ENCODE measurements around the gene MMD. TPM values are rescaled to one million over a fixed set of nuclear protein-coding genes. Genes with fewer than 3 reads are reported as not detected.

MMD gene
- total and polyA plus RNA-seq, 2 donors from 2014 or later, result 6.4 to 9.9 TPM

- intact Hi-C loops (cut with DNase I), result no loop called here
- no peak overlapping the region for H3K9ac ChIP-seq (ENCODE audit: low read length in 3 of 3)
- no peak for DNase-seq
- H3K36me3 ChIP-seq (ENCODE audit: control insufficient read depth in 2 of 3, insufficient read depth in 3 of 3, low read length in 3 of 3), result no peaks in the 10 kb centered on the region
- no peak for FAIRE-seq
- no peak overlapping the region for H3K27ac ChIP-seq (ENCODE audit: low read depth in 2 of 2, low read length in 2 of 2)
- peaks cover 0 to 2% (median 0%) of the 10 kb centered on the region in 3 donors for H3K4me1 ChIP-seq (ENCODE audit: control insufficient read depth in 2 of 3, insufficient read depth in 2 of 3, low read depth in 1 of 3, low read length in 3 of 3)
- no peaks in the 10 kb centered on the region for H3K27me3 ChIP-seq (ENCODE audit: control insufficient read depth, insufficient read depth, low read length)
- H3K4me3 ChIP-seq (ENCODE audit: low read length in 3 of 3), result no peak overlapping the region
- no peaks in the 10 kb centered on the region for H3K9me3 ChIP-seq (ENCODE audit: control insufficient read depth in 2 of 3, insufficient read depth in 1 of 3, low read length in 3 of 3)
- TF ChIP-seq, protein P1, sequence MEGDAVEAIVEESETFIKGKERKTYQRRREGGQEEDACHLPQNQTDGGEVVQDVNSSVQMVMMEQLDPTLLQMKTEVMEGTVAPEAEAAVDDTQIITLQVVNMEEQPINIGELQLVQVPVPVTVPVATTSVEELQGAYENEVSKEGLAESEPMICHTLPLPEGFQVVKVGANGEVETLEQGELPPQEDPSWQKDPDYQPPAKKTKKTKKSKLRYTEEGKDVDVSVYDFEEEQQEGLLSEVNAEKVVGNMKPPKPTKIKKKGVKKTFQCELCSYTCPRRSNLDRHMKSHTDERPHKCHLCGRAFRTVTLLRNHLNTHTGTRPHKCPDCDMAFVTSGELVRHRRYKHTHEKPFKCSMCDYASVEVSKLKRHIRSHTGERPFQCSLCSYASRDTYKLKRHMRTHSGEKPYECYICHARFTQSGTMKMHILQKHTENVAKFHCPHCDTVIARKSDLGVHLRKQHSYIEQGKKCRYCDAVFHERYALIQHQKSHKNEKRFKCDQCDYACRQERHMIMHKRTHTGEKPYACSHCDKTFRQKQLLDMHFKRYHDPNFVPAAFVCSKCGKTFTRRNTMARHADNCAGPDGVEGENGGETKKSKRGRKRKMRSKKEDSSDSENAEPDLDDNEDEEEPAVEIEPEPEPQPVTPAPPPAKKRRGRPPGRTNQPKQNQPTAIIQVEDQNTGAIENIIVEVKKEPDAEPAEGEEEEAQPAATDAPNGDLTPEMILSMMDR (IDR thresholded peaks at IDR 0.05; ENCODE audit: borderline replicate concordance, extremely low read depth, insufficient read depth), result no peak
Observed at GRCh38 chr17:55381017-55381770, 40.4 kb downstream of the MMD start.

GRCh38 chr17:55377671-55378275 lies 43.9 kb downstream of the MMD start:
- H3K27me3 ChIP-seq (ENCODE audit: control insufficient read depth, insufficient read depth, low read length), result no peaks in the 10 kb centered on the region
- FAIRE-seq (no peak), DNase-seq (no peak)
- H3K4me1 ChIP-seq (ENCODE audit: control insufficient read depth in 2 of 3, insufficient read depth in 2 of 3, low read depth in 1 of 3, low read length in 3 of 3), result no peaks in the 10 kb centered on the region
- H3K9ac ChIP-seq (ENCODE audit: low read length in 3 of 3), result no peak overlapping the region
- no peaks in the 10 kb centered on the region for H3K9me3 ChIP-seq (ENCODE audit: control insufficient read depth in 2 of 3, insufficient read depth in 1 of 3, low read length in 3 of 3)
- H3K27ac ChIP-seq (ENCODE audit: low read depth in 2 of 2, low read length in 2 of 2), result no peak overlapping the region
- TF ChIP-seq, protein P1 (IDR thresholded peaks at IDR 0.05; ENCODE audit: borderline replicate concordance, extremely low read depth, insufficient read depth), result no peak
- no peak overlapping the region for H3K4me3 ChIP-seq (ENCODE audit: low read length in 3 of 3)
- no peaks in the 10 kb centered on the region for H3K36me3 ChIP-seq (ENCODE audit: control insufficient read depth in 2 of 3, insufficient read depth in 3 of 3, low read length in 3 of 3)
- intact Hi-C loops (cut with DNase I), result no loop called here

DNA sequence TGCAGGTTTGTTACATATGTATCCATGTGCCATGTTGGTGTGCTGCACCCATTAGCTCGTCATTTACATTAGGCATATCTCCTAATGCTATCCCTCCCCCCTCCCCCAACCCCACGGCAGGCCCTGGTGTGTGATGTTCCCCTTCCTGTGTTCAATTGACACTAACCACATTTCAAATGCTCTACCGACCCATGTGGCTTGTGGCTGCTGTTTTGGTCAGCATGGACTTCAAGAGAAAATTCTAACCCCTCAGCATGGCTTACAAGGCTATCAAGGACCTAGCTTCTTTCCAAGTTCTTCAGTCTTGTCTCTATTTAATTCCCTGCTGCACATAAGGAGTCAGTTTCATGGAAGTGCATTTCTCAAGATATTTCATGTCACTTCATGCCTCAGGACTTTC lies 52.9 kb downstream of the MMD start:
- DNase-seq, result no peak
- no peaks in the 10 kb centered on the region for H3K36me3 ChIP-seq (ENCODE audit: control insufficient read depth in 2 of 3, insufficient read depth in 3 of 3, low read length in 3 of 3)

More for the DNA sequence above, 52.9 kb downstream of the MMD start:
- FAIRE-seq, result no peak
- intact Hi-C loops (cut with DNase I), result no loop called here
- no peak overlapping the region for H3K4me3 ChIP-seq (ENCODE audit: low read length in 3 of 3)
- H3K9ac ChIP-seq (ENCODE audit: low read length in 3 of 3), result no peak overlapping the region
- H3K4me1 ChIP-seq (ENCODE audit: control insufficient read depth in 2 of 3, insufficient read depth in 2 of 3, low read depth in 1 of 3, low read length in 3 of 3), result no peaks in the 10 kb centered on the region
- no peaks in the 10 kb centered on the region for H3K9me3 ChIP-seq (ENCODE audit: control insufficient read depth in 2 of 3, insufficient read depth in 1 of 3, low read length in 3 of 3)
- H3K27me3 ChIP-seq (ENCODE audit: control insufficient read depth, insufficient read depth, low read length), result no peaks in the 10 kb centered on the region
- TF ChIP-seq, protein P1 (IDR thresholded peaks at IDR 0.05; ENCODE audit: borderline replicate concordance, extremely low read depth, insufficient read depth), result no peak
- no peak overlapping the region for H3K27ac ChIP-seq (ENCODE audit: low read depth in 2 of 2, low read length in 2 of 2)

Measured in kidney (tissue), 14 donors.